K562 (cell line): ENCODE results near the gene GKN1. TPM values are rescaled to one million over a fixed set of nuclear protein-coding genes. Genes with fewer than 3 reads are reported as not detected.

Source experiments
- ZBTB40 ChIP-seq, 2 experiments: fragments of 450-650 bp in 1 of 2; sonication (generic) in 1 of 2; formaldehyde crosslinking in 1 of 2; IDR thresholded peaks; 2 replicates each; pipeline versions ENCODE4 v1.7.1 to v1.9.0; 2016 to 2022; ENCODE audit warnings: inconsistent platforms in 1 of 2, mild to moderate bottlenecking in 1 of 2, missing genetic modification reagents in 1 of 2
- polyA plus RNA-seq, 8 experiments: library from polyadenylated mRNA; depleted of rRNA in 4 of 8; stranded (reverse) in 5 of 8; unstranded in 3 of 8; fragments of >200 nt; fragmentation: Nextera tagmentation in 2 of 8; fragmentation: Illumina TruSeq in 1 of 8; extraction: Ambion mirVana in 2 of 8; extraction: Trizol in 1 of 8; gene quantifications; 2 replicates each; pipeline versions ENCODE4 v1.2.1 to v1.2.3, GENCODE V29; 2011 to 2014; ENCODE audit warnings: inconsistent platforms in 1 of 8, missing spikeins in 1 of 8
- total RNA-seq, 7 experiments: library from RNA; depleted of rRNA in 6 of 7; stranded (reverse); fragments of >200 nt in 6 of 7; fragmentation: Illumina TruSeq in 2 of 7; extraction: Trizol in 2 of 7; gene quantifications; 2 replicates each; pipeline versions ENCODE4 v1.2.1 to v1.2.3, GENCODE V29; 2011 to 2021; ENCODE audit warnings: low replicate concordance in 1 of 7

The GKN1 gene
- total and polyA plus RNA-seq, 9 of the 15 experiments (the other 6 are each of a cell fraction or from before 2014, with no cell fraction given), result not detected

- no peak for TF ChIP-seq ZBTB40 (IDR thresholded peaks at IDR 0.05)
- no peak for TF ChIP-seq ZBTB40 (CRISPR knock-in tag; IDR thresholded peaks at IDR 0.05)
Measured at GRCh38 chr2:68993660-68994059, 19.2 kb downstream of the GKN1 start (continued).
